T follicular helper cell (primary cell): ENCODE results near the gene AKAIN1.

ENCODE experiments used
- DNase-seq: peaks from one replicate; pipeline ENCODE4 v3.0.0-alpha.2; 2020; ENCODE audit warnings: low read depth

The AKAIN1 gene

DNA sequence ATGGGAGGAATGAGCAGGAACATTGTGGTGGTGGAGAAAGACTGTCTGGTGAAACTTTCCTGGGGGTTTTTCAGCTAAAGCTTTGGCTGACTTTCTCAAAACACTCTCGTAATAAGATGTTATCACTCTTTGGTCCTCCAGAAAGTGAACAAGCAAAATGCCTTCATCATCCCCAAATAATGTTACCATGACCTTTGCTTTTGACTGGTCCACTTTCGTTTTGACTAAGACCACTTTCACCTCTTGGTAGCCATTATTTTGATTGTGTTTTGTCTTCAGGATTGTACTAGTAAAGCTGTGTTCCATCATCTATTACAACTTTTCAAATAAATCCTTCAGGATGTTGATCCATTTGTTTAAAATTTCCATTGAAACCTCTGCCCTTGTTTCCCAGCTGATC lies 103.2 kb downstream of the AKAIN1 start:
- no peak for DNase-seq
